ENCODE measurements around the gene MUC13. TPM values are rescaled to one million over a fixed set of nuclear protein-coding genes. Genes with fewer than 3 reads are reported as not detected.

MUC13 gene
- total RNA-seq, 1 experiment from 2014 or later, result 0.22 TPM

- TF ChIP-seq AR (CRISPR knock-in tag; IDR thresholded peaks at IDR 0.05) (no peak), ZSCAN18 (CRISPR knock-in tag; IDR thresholded peaks at IDR 0.05) (no peak), ARID4B (CRISPR knock-in tag; IDR thresholded peaks at IDR 0.05; ENCODE audit: borderline replicate concordance) (no peak), ATF1 (CRISPR knock-in tag; IDR thresholded peaks at IDR 0.05) (no peak), AFF4 (CRISPR knock-in tag; IDR thresholded peaks at IDR 0.05; ENCODE audit: borderline replicate concordance) (no peak), ZNF281 (CRISPR knock-in tag; IDR thresholded peaks at IDR 0.05) (no peak), ZNF396 (CRISPR knock-in tag; IDR thresholded peaks at IDR 0.05; ENCODE audit: borderline replicate concordance) (no peak)
Measured at GRCh38 chr3:124920718-124921117, 13.8 kb downstream of the MUC13 start (continued).

- ATAC-seq, result no peak
- no peaks in the 10 kb centered on the region for H3K4me1 Mint-ChIP-seq
- H3K9me3 Mint-ChIP-seq, result no peaks in the 10 kb centered on the region
- H3K4me3 Mint-ChIP-seq, result no peak overlapping the region
- DNase-seq (ENCODE audit: low spot score), result no peak
- ChIA-PET CTCF (interaction anchor here (1.0 to 1.2 kb wide), 2 partner anchors 19 to 231 kb away, joined by 3 read pairs; no protein-coding TSS in a partner anchor), POLR2A (no interaction called here)
- H3K27ac Mint-ChIP-seq, result no peak overlapping the region
- no peak for TF ChIP-seq TEAD4 (CRISPR knock-in tag; IDR thresholded peaks at IDR 0.05)
- no peak for TF ChIP-seq IRF2 (CRISPR knock-in tag; IDR thresholded peaks at IDR 0.05; ENCODE audit: borderline replicate concordance, low read depth)
- no peak for TF ChIP-seq JUN (CRISPR knock-in tag; IDR thresholded peaks at IDR 0.05)
- TF ChIP-seq AR (CRISPR knock-in tag; IDR thresholded peaks at IDR 0.05), result no peak
- no peak for TF ChIP-seq OVOL2 (CRISPR knock-in tag; IDR thresholded peaks at IDR 0.05; ENCODE audit: borderline replicate concordance)
- no peak for TF ChIP-seq NFYB (CRISPR knock-in tag; conservative IDR thresholded peaks at IDR 0.05; ENCODE audit: low read depth)
- TF ChIP-seq NFE2L1 (CRISPR knock-in tag; IDR thresholded peaks at IDR 0.05), result no peak
- no peak for TF ChIP-seq EMX1 (CRISPR knock-in tag; IDR thresholded peaks at IDR 0.05)
- no peaks in the 10 kb centered on the region for H3K36me3 Mint-ChIP-seq
- H3K27me3 Mint-ChIP-seq (ENCODE audit: low read depth), result no peaks in the 10 kb centered on the region
Measured at GRCh38 chr3:124919756-124920155, 14.8 kb downstream of the MUC13 start.

All from WTC11 (cell line).